BE2C (cell line): Measurements from ENCODE around the gene SLC1A1.

Experiments used
- DNase-seq: peaks from one replicate; pipeline ENCODE4 v3.0.0-alpha.2; 2020
- H3K27me3 ChIP-seq: fragments of 250-450 bp; sonication (Bioruptor Pico); 2 replicates; pipeline ENCODE4 v1.5.1; 2020; ENCODE audit warnings: mild to moderate bottlenecking
- H3K36me3 ChIP-seq: fragments of 250-450 bp; sonication (Bioruptor Pico); 2 replicates; pipeline ENCODE4 v1.5.1; 2020; ENCODE audit warnings: mild to moderate bottlenecking
- H3K4me1 ChIP-seq: fragments of 250-450 bp; sonication (Bioruptor Pico); 2 replicates; pipeline ENCODE4 v1.5.1; 2020
- H3K4me3 ChIP-seq: 2 replicates; pipeline ENCODE4 v1.5.1; 2011; ENCODE audit warnings: low read depth, low read length
- H3K9me3 ChIP-seq: fragments of 250-450 bp; sonication (Bioruptor Pico); 2 replicates; pipeline ENCODE4 v1.5.1; 2020
- TF ChIP-seq, protein P1 (sequence below): IDR thresholded peaks from 2 replicates; pipeline ENCODE4 v1.5.1; 2012; ENCODE audit warnings: mild to moderate bottlenecking, low read depth, low read length

SLC1A1 gene

GRCh38 chr9:4465910-4466309 lies 24.4 kb upstream of the SLC1A1 start:
- Histone ChIP-seq H3K36me3 (no peaks in the 10 kb centered on the region), H3K9me3 (no peaks in the 10 kb centered on the region; the same call in 1 of the 2 replicates), H3K4me1 (no peaks in the 10 kb centered on the region), H3K27me3 (no peaks in the 10 kb centered on the region), H3K4me3 (no peak overlapping the region)
- TF ChIP-seq, protein P1, sequence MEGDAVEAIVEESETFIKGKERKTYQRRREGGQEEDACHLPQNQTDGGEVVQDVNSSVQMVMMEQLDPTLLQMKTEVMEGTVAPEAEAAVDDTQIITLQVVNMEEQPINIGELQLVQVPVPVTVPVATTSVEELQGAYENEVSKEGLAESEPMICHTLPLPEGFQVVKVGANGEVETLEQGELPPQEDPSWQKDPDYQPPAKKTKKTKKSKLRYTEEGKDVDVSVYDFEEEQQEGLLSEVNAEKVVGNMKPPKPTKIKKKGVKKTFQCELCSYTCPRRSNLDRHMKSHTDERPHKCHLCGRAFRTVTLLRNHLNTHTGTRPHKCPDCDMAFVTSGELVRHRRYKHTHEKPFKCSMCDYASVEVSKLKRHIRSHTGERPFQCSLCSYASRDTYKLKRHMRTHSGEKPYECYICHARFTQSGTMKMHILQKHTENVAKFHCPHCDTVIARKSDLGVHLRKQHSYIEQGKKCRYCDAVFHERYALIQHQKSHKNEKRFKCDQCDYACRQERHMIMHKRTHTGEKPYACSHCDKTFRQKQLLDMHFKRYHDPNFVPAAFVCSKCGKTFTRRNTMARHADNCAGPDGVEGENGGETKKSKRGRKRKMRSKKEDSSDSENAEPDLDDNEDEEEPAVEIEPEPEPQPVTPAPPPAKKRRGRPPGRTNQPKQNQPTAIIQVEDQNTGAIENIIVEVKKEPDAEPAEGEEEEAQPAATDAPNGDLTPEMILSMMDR: no peak
- no peak for DNase-seq

DNA sequence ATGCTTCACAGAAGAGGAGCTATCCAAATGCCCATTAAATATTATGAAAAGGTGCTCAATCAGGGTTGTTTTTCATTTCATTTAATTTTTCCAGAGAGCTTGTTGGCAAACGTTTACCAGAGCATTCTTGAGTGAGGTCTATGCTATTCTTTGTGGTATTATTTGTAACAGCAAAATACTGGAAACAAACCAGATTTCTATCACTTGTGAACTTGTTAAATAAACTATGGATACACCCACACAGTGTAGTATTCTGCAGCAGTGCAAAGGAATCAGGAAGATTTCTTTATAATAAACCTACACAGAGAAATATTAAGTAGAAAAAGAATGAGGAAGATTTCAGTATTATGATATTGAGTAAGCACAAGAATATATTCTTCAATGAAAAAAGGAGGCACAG lies 15.0 kb upstream of the SLC1A1 start:
- H3K4me1 ChIP-seq: no peaks in the 10 kb centered on the region
- no peak for DNase-seq
- TF ChIP-seq, protein P1: no peak
- no peaks in the 10 kb centered on the region for H3K9me3 ChIP-seq
- no peaks in the 10 kb centered on the region for H3K36me3 ChIP-seq
- no peak overlapping the region for H3K4me3 ChIP-seq
- H3K27me3 ChIP-seq: no peaks in the 10 kb centered on the region

DNA sequence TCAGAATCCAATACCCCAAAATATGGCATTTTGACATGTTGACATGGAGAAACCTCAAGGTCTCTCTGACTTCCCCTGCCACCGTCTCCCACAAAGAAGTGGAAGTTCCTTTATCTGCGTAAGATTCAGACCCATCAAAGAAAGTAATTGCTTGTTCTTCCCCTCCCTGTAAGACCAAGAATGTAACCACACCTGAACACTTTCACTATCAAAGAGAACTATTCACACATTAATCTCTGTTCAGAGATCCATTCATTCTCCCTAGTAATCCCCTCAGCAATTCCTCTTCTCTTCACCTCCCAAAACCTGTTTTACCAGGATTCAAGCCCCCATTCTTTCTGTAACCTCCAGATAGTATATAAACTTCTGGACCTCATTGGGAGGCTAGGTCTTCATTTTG lies 4.1 kb upstream of the SLC1A1 start:
- TF ChIP-seq, protein P1: no peak
- DNase-seq: no peak

GRCh38 chr9:4489562-4489918 lies 728 bp upstream of the SLC1A1 start:
- H3K27me3 ChIP-seq: peaks cover 37% of the 10 kb centered on the region
- no peak for DNase-seq
- no peaks in the 10 kb centered on the region for H3K36me3 ChIP-seq
- H3K9me3 ChIP-seq: no peaks in the 10 kb centered on the region
- TF ChIP-seq, protein P1: no peak
- H3K4me1 ChIP-seq: no peaks in the 10 kb centered on the region
- no peak overlapping the region for H3K4me3 ChIP-seq

More for the DNA sequence above, 4.1 kb upstream of the SLC1A1 start:
- no peaks in the 10 kb centered on the region for H3K4me1 ChIP-seq
- no peak overlapping the region for H3K4me3 ChIP-seq
- peaks cover 27% of the 10 kb centered on the region for H3K27me3 ChIP-seq
- H3K36me3 ChIP-seq: no peaks in the 10 kb centered on the region
- H3K9me3 ChIP-seq: no peaks in the 10 kb centered on the region

DNA sequence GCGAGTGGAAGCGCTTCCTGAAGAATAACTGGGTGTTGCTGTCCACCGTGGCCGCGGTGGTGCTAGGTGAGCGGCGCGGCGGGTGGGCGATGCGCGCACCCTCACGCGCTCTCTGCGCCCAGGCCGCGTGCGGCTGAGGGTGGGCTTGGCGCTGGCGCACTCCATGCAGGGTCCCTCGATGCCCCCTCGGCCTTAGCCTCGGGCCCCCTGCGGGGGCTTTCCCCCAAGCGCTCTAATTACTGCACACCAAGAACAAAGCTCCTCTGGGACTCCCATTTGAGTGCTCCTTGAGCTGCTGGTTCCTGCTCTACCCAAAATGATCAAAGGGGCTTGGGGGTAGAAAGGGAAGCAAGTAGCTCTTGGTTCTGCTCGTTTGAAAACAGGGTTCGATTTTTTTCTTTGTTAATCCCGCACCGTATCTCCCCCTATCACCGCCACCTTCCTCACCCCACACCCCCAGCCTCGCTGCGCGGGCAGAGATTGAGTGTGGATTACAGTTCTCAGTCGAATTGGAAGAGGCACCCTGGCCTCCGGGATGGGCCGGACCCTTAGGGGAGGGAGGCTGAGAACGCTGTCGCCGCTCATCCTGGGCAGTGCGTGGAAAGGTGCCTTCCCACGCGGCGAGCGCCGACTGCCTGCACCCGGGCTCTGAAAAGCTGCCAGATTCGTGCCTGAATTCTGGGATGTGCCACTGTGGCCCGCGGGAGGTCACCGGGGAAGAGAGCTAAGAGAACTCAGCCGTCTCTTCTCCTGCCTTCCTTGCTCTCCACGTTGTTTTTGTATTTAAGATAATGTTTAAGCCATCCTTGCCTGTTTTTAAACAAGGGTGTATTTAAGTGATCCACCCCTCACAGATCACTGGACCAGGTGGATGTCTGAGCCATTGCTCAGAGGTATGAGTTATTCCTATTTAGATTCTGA lies 697 bp downstream of the SLC1A1 start:
- no peak overlapping the region for H3K4me3 ChIP-seq
- H3K36me3 ChIP-seq: no peaks in the 10 kb centered on the region
- DNase-seq: no peak

DNA sequence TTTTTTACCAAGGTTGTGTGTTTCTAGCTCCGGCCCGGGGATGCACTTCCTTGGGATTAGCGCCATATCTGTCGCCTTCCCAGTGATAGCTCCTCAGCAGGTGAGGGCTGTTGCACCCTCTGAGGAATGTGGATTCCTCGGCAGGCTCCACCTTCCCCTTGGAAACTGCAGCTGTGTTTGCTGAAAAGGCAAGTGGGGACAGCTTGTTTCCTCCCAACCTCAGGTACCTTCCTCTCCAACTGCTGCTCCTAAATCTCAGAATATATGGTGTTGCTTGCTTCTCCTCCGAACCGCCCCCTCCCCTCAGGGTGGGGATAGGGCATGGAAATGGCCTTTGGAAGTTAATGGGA lies 1.3 kb downstream of the SLC1A1 start:
- Histone ChIP-seq H3K36me3 (no peaks in the 10 kb centered on the region), H3K27me3 (peaks cover 37% of the 10 kb centered on the region), H3K9me3 (no peaks in the 10 kb centered on the region), H3K4me3 (no peak overlapping the region), H3K4me1 (no peaks in the 10 kb centered on the region)
- DNase-seq: no peak
- TF ChIP-seq, protein P1: no peak

More for the DNA sequence above, 697 bp downstream of the SLC1A1 start:
- TF ChIP-seq, protein P1: no peak
- H3K4me1 ChIP-seq: no peaks in the 10 kb centered on the region
- no peaks in the 10 kb centered on the region for H3K9me3 ChIP-seq
- peaks cover 37% of the 10 kb centered on the region for H3K27me3 ChIP-seq
